ENCODE results near the gene PNP. TPM values are rescaled to one million over a fixed set of nuclear protein-coding genes. Genes with fewer than 3 reads are reported as not detected.

The PNP gene
- total and polyA plus RNA-seq, 2 donors (not counting 1 experiment from before 2014, with no cell fraction given) = 42.0 to 119 TPM

- Mint-ChIP-seq H3K9me3 (ENCODE audit: insufficient read depth) (no peaks in the 10 kb centered on the region), H3K4me3 (peak overlapping the region; percentile 94), H3K27ac (peak overlapping the region; percentile 98), H3K4me1 (peaks cover 45% of the 10 kb centered on the region), H3K27me3 (no peaks in the 10 kb centered on the region)
- ATAC-seq (ENCODE audit: low read depth) (peak; percentile 25), DNase-seq (peak; percentile 93)
- Histone ChIP-seq H3K79me2 (ENCODE audit: control insufficient read depth, insufficient read depth, low read length) (peaks cover 35% of the 10 kb centered on the region), H3K9ac (ENCODE audit: low read length) (peak overlapping the region; percentile 89), H3K27me3 (replicated peaks in 1 of 4; ENCODE audit: control extremely low read depth in 1 of 4, control insufficient read depth in 3 of 4, insufficient read depth in 4 of 4, low read length in 3 of 4) (no peaks in the 10 kb centered on the region), H3K36me3 (replicated peaks in 1 of 2; ENCODE audit: control extremely low read depth in 1 of 2, control insufficient read depth in 1 of 2, extremely low read depth in 1 of 2, insufficient read depth in 2 of 2, low read length in 1 of 2) (peaks cover 16 to 39% of the 10 kb centered on the region in 2 experiments), H3K4me1 (ENCODE audit: control insufficient read depth in 2 of 2, insufficient read depth in 2 of 2, low read length in 2 of 2) (peaks cover 41 to 67% of the 10 kb centered on the region in 2 donors), H3K27ac (ENCODE audit: low read length in 2 of 2) (peak overlapping the region; percentile 98), H3K4me2 (replicated peaks; ENCODE audit: low read depth, low read length, poor library complexity, severe bottlenecking) (peak overlapping the region; percentile 87), H3K9me3 (ENCODE audit: control extremely low read depth in 1 of 3, control insufficient read depth in 2 of 3, insufficient read depth in 1 of 3, low read length in 2 of 3) (no peaks in the 10 kb centered on the region), H4K20me1 (ENCODE audit: control insufficient read depth, insufficient read depth, low read length, poor library complexity, severe bottlenecking) (peaks cover 27% of the 10 kb centered on the region), H3K4me3 (ENCODE audit: control extremely low read depth in 1 of 5, extremely low read depth in 1 of 5, insufficient read depth in 1 of 5, low read depth in 2 of 5, low read length in 4 of 5) (peak overlapping the region; percentile 34 to 90 (median 81)), H2AFZ (ENCODE audit: insufficient read depth, low read depth, low read length, poor library complexity, severe bottlenecking) (peak overlapping the region; percentile 33)
- ChIA-PET POLR2A (interaction anchor here (0.6 to 3.2 kb wide), 6 partner anchors 9 to 221 kb away, joined by 3 to 20 read pairs (median 6); partner anchors contain the start of genes PARP2 and PNP), CTCF (interaction anchor here (1.0 to 4.9 kb wide), 6 partner anchors 9 to 230 kb away, joined by 3 to 40 read pairs (median 6); partner anchors contain the start of genes PNP and TEP1)
- WGBS (ENCODE audit: insufficient coverage) = under 1% methylated on average over 27 of the region's 32 CpGs
- intact Hi-C loops (cut with micrococcal nuclease) = loop anchor here (1.0 to 10.0 kb wide), 6 partner anchors 9 to 994 kb away; partner anchors contain the start of genes CHD8, PARP2, PNP and TEP1
- no peak for TF ChIP-seq EZH2 (IDR thresholded peaks at IDR 0.05; ENCODE audit: borderline replicate concordance, insufficient read depth, low read depth, low read length, poor library complexity, severe bottlenecking)
- TF ChIP-seq CTCF (IDR thresholded peaks at IDR 0.05) = no peak
Observed at GRCh38 chr14:20460458-20461224, 8.6 kb upstream of the PNP start.

Data from B cell (primary cell).